Mucosa of rectum (tissue), 2 donors: ENCODE results near the gene EDNRB.
"Not testable (repeated sequence)": the region's sequence is repeated elsewhere in the genome, so short reads cannot be mapped to it uniquely, and the experiment has no call there.

Experiments
- H3K27ac ChIP-seq, 2 donors: one replicate each; pipeline ENCODE4 v1.7.0; 2013; ENCODE audit warnings: inconsistent platforms in 2 of 2, low read depth in 2 of 2, low read length in 2 of 2
- H3K27me3 ChIP-seq, 2 donors: one replicate each; pipeline ENCODE4 v1.7.0; 2013; ENCODE audit warnings: low read length in 2 of 2; ENCODE audit not compliant: control insufficient read depth in 2 of 2, insufficient read depth in 2 of 2
- H3K36me3 ChIP-seq, 2 donors: one replicate each; pipeline ENCODE4 v1.7.0; 2013; ENCODE audit warnings: low read length in 2 of 2; ENCODE audit not compliant: control insufficient read depth in 2 of 2, insufficient read depth in 2 of 2
- H3K4me1 ChIP-seq, 2 donors: one replicate each; pipeline ENCODE4 v1.7.0; 2013; ENCODE audit warnings: low read length in 2 of 2, mild to moderate bottlenecking in 1 of 2; ENCODE audit not compliant: control insufficient read depth in 2 of 2, insufficient read depth in 2 of 2
- H3K4me3 ChIP-seq, 2 donors: one replicate each; pipeline ENCODE4 v1.7.0; 2013; ENCODE audit warnings: low read length in 2 of 2
- H3K9ac ChIP-seq, 2 donors: one replicate each; pipeline ENCODE4 v1.7.0; 2013; ENCODE audit warnings: low read length in 2 of 2, low read depth in 1 of 2, mild to moderate bottlenecking in 1 of 2
- H3K9me3 ChIP-seq, 2 donors: one replicate each; pipeline ENCODE4 v1.7.0; 2013; ENCODE audit warnings: low read length in 2 of 2; ENCODE audit not compliant: control insufficient read depth in 2 of 2
- donor health status: healthy.
- donor health status: Normal muscosa, but diverticular disease.

EDNRB gene

GRCh38 chr13:77918391-77919245 is at the start of gene EDNRB:
Gene EDNRB, minus strand, starts transcription at chr13:77918831. Its CDS starts 258 bp downstream, at chr13:77918573.
- no peaks in the 10 kb centered on the region for H3K9me3 ChIP-seq
- peak within 1 kb of the TSS; percentile 60 for H3K27ac ChIP-seq
- H3K36me3 ChIP-seq: no peaks in the 10 kb centered on the region
- H3K9ac ChIP-seq: peak within 1 kb of the TSS; percentile 21 to 42
- H3K4me1 ChIP-seq: peaks cover 0 to 5% of the 10 kb centered on the region in 2 donors
- H3K27me3 ChIP-seq: no peaks in the 10 kb centered on the region
- peak within 1 kb of the TSS; percentile 57 to 75 for H3K4me3 ChIP-seq

GRCh38 chr13:77966671-77967070 is 48.0 kb upstream of the EDNRB start:
- no peaks in the 10 kb centered on the region for H3K4me1 ChIP-seq
- H3K36me3 ChIP-seq: no peaks in the 10 kb centered on the region
- no peaks in the 10 kb centered on the region for H3K27me3 ChIP-seq
- no peak overlapping the region for H3K4me3 ChIP-seq
- H3K9ac ChIP-seq: no peak overlapping the region
- H3K9me3 ChIP-seq: no peaks in the 10 kb centered on the region
- no peak overlapping the region for H3K27ac ChIP-seq

GRCh38 chr13:77952737-77953136 is 34.1 kb upstream of the EDNRB start:
- Histone ChIP-seq H3K36me3 (no peaks in the 10 kb centered on the region), H3K27me3 (no peaks in the 10 kb centered on the region), H3K9me3 (peaks cover 0 to 2% of the 10 kb centered on the region in 2 donors), H3K9ac (no peak overlapping the region), H3K4me1 (no peaks in the 10 kb centered on the region), H3K4me3 (no peak overlapping the region), H3K27ac (no peak overlapping the region)

- Histone ChIP-seq H3K9me3 (peaks cover 0 to 2% of the 10 kb centered on the region in 2 donors), H3K36me3 (no peaks in the 10 kb centered on the region), H3K9ac (no peak overlapping the region), H3K27me3 (no peaks in the 10 kb centered on the region), H3K4me3 (no peak overlapping the region), H3K4me1 (no peaks in the 10 kb centered on the region), H3K27ac (no peak overlapping the region)
Measured at GRCh38 chr13:77952276-77952675, 33.6 kb upstream of the EDNRB start.

GRCh38 chr13:77946522-77946921 is 27.9 kb upstream of the EDNRB start:
- Histone ChIP-seq H3K36me3 (no peaks in the 10 kb centered on the region), H3K9ac (no peak overlapping the region), H3K27ac (no peak overlapping the region), H3K27me3 (no peaks in the 10 kb centered on the region), H3K4me1 (no peaks in the 10 kb centered on the region), H3K9me3 (peaks cover 0 to 2% of the 10 kb centered on the region in 2 donors), H3K4me3 (no peak overlapping the region)

GRCh38 chr13:77935063-77935462 is 16.4 kb upstream of the EDNRB start:
- not testable (repeated sequence) for H3K9me3 ChIP-seq, H3K36me3 ChIP-seq, H3K27me3 ChIP-seq, H3K4me1 ChIP-seq, H3K9ac ChIP-seq, H3K27ac ChIP-seq, H3K4me3 ChIP-seq

- H3K9me3 ChIP-seq: no peaks in the 10 kb centered on the region
- H3K36me3 ChIP-seq: no peaks in the 10 kb centered on the region
- no peak overlapping the region for H3K4me3 ChIP-seq
- H3K9ac ChIP-seq: no peak overlapping the region
- H3K27ac ChIP-seq: no peak overlapping the region
- no peaks in the 10 kb centered on the region for H3K4me1 ChIP-seq
- H3K27me3 ChIP-seq: no peaks in the 10 kb centered on the region
Measured at GRCh38 chr13:77930430-77930829, 11.8 kb upstream of the EDNRB start.

- Histone ChIP-seq H3K9me3 (no peaks in the 10 kb centered on the region), H3K36me3 (no peaks in the 10 kb centered on the region), H3K4me3 (no peak overlapping the region)
Measured at GRCh38 chr13:77928909-77929308, 10.3 kb upstream of the EDNRB start.

GRCh38 chr13:77925616-77926015 is 7.0 kb upstream of the EDNRB start:
- Histone ChIP-seq H3K4me1 (no peaks in the 10 kb centered on the region), H3K9me3 (no peaks in the 10 kb centered on the region), H3K36me3 (no peaks in the 10 kb centered on the region), H3K27ac (no peak overlapping the region), H3K4me3 (no peak overlapping the region), H3K27me3 (no peaks in the 10 kb centered on the region), H3K9ac (no peak overlapping the region)

More at GRCh38 chr13:77928909-77929308, 10.3 kb upstream of the EDNRB start:
- no peak overlapping the region for H3K27ac ChIP-seq
- H3K4me1 ChIP-seq: no peaks in the 10 kb centered on the region
- H3K27me3 ChIP-seq: no peaks in the 10 kb centered on the region
- no peak overlapping the region for H3K9ac ChIP-seq

- Histone ChIP-seq H3K27me3 (no peaks in the 10 kb centered on the region), H3K36me3 (no peaks in the 10 kb centered on the region), H3K4me1 (peaks cover 0 to 5% of the 10 kb centered on the region in 2 donors), H3K9ac (no peak overlapping the region), H3K9me3 (no peaks in the 10 kb centered on the region), H3K4me3 (peak overlapping the region; percentile 57 to 75), H3K27ac (peak overlapping the region; percentile 7 to 16)
Measured at GRCh38 chr13:77919921-77920294, 1.3 kb upstream of the EDNRB start.
